HCT116 (cell line): ENCODE measurements around the gene HES2. TPM values are rescaled to one million over a fixed set of nuclear protein-coding genes. Genes with fewer than 3 reads are reported as not detected.
A peak's percentile ranks its signal among the peaks of the same experiment; 100 is the strongest.
"Not testable (repeated sequence)": the region's sequence is repeated elsewhere in the genome, so short reads cannot be mapped to it uniquely, and the experiment has no call there.

Experiments used
- ATAC-seq: fragments of 200-7000 bp; cut with Tn5 transposase; 2 replicates; pipeline ENCODE4 v1.9.1; 2020; ENCODE audit warnings: mild to moderate bottlenecking, moderate library complexity
- BruUV-seq: library from RNA; stranded (reverse); fragments of 400-500 nt; replicated peaks from 2 replicates; lab custom pipeline; 2021; lab: Mats Ljungman, UMichigan
- CTCF ChIA-PET: fragments of 300-600 bp; sonication (Branson Sonifier 250); formaldehyde crosslinking; loops from one replicate; lab custom pipeline; 2021; ENCODE audit warnings: antibody characterized with exemption; lab: Charles Lee
- POLR2A ChIA-PET: fragments of 300-600, 350-600 bp; sonication (Branson Sonifier 250); formaldehyde crosslinking; loops from one replicate; lab custom pipeline; 2021; ENCODE audit warnings: antibody characterized with exemption; lab: Charles Lee
- RAD21 ChIA-PET, 2 experiments: fragments of 300-600 bp; sonication (Branson Sonifier 250); formaldehyde crosslinking; loops; one replicate each; lab custom pipeline; 2023; ENCODE audit warnings: low total read pairs in 2 of 2; ENCODE audit not compliant: uncharacterized antibody in 2 of 2, unreplicated experiment in 2 of 2, low non-redundant PET in 1 of 2; lab: Charles Lee
- DNase-seq: peaks from one replicate; pipeline ENCODE4 v3.0.0-alpha.2; 2010; ENCODE audit warnings: low read depth, low spot score
- H2AFZ ChIP-seq: fragments of 200-600 bp; shearing (Covaris generic), sonication (generic); 2 replicates; pipeline ENCODE4 v1.6.1; 2017; ENCODE audit warnings: low read depth, mixed run types, mixed read lengths, antibody characterized with exemption, low read length; ENCODE audit not compliant: poor library complexity, severe bottlenecking
- H3K27ac ChIP-seq: 2 replicates; pipeline ENCODE4 v1.5.1; 2012; ENCODE audit warnings: low read depth, low read length
- H3K27me3 ChIP-seq: fragments of 200-600 bp; sonication (generic); 2 replicates; pipeline ENCODE4 v1.6.1; 2016; ENCODE audit warnings: mixed run types, low read length, mixed read lengths; ENCODE audit not compliant: insufficient read depth
- H3K36me3 ChIP-seq, 2 experiments: fragments of 200-500 bp in 1 of 2; fragments of 200-600 bp in 1 of 2; sonication (Bioruptor generic) in 1 of 2; sonication (generic) in 1 of 2; 2 replicates each; pipeline versions ENCODE4 v1.5.1 to v1.6.1; 2014 to 2016; ENCODE audit warnings: low read length in 2 of 2, inconsistent platforms in 1 of 2, mixed read lengths in 1 of 2, mixed run types in 1 of 2; ENCODE audit not compliant: insufficient read depth in 2 of 2, control insufficient read depth in 1 of 2
- H3K4me1 ChIP-seq, 2 experiments: fragments of 200-600 bp in 1 of 2; sonication (generic) in 1 of 2; 2 replicates each; pipeline versions ENCODE4 v1.5.1 to v1.6.1; 2012 to 2017; ENCODE audit warnings: low read length in 2 of 2, inconsistent platforms in 1 of 2, mild to moderate bottlenecking in 1 of 2, mixed read lengths in 1 of 2, mixed run types in 1 of 2, moderate library complexity in 1 of 2; ENCODE audit not compliant: insufficient read depth in 2 of 2, control insufficient read depth in 1 of 2
- H3K4me2 ChIP-seq: fragments of 200-600 bp; sonication (generic); 2 replicates; pipeline ENCODE4 v1.6.1; 2017; ENCODE audit warnings: mixed run types, low read length, mixed read lengths
- H3K4me3 ChIP-seq, 2 experiments: fragments of 200-600 bp in 1 of 2; sonication (generic) in 1 of 2; replicated peaks in 1 of 2; 2 replicates each; pipeline ENCODE4 v1.5.1; 2011 to 2016; ENCODE audit warnings: low read length in 2 of 2, control low read depth in 1 of 2, low read depth in 1 of 2, mild to moderate bottlenecking in 1 of 2, mixed read lengths in 1 of 2, mixed run types in 1 of 2
- H3K79me2 ChIP-seq: fragments of 200-600 bp; sonication (generic); 2 replicates; pipeline ENCODE4 v1.6.1; 2017; ENCODE audit warnings: mild to moderate bottlenecking, mixed run types, low read length, moderate library complexity, mixed read lengths; ENCODE audit not compliant: insufficient read depth
- H3K9ac ChIP-seq: fragments of 200-600 bp; sonication (generic); 2 replicates; pipeline ENCODE4 v1.6.1; 2016; ENCODE audit warnings: low read length, mixed read lengths
- H3K9me2 ChIP-seq: fragments of 200-600 bp; sonication (generic), shearing (Covaris generic); 2 replicates; pipeline ENCODE4 v1.6.1; 2017; ENCODE audit warnings: mixed run types, mild to moderate bottlenecking, moderate library complexity; ENCODE audit not compliant: insufficient read depth
- H3K9me3 ChIP-seq, 2 experiments: fragments of 200-500 bp in 1 of 2; fragments of 200-600 bp in 1 of 2; sonication (Bioruptor generic) in 1 of 2; sonication (generic) in 1 of 2; 2 replicates each; pipeline ENCODE4 v1.6.1; 2014 to 2017; ENCODE audit warnings: low read length in 2 of 2, mixed read lengths in 2 of 2, inconsistent platforms in 1 of 2, low read depth in 1 of 2, mild to moderate bottlenecking in 1 of 2, mixed run types in 1 of 2, moderate library complexity in 1 of 2; ENCODE audit not compliant: control insufficient read depth in 1 of 2, insufficient read depth in 1 of 2
- H4K20me1 ChIP-seq: fragments of 200-600 bp; sonication (generic), shearing (Covaris generic); 2 replicates; pipeline ENCODE4 v1.6.1; 2017; ENCODE audit warnings: mixed run types, mild to moderate bottlenecking, moderate library complexity; ENCODE audit not compliant: insufficient read depth
- CTCF ChIP-seq, 3 experiments: fragments of 200-600 bp in 1 of 3; sonication (generic) in 1 of 3; IDR thresholded peaks in 2 of 3; conservative IDR thresholded peaks in 1 of 3; 2 replicates each; pipeline ENCODE4 v1.5.1; 2012 to 2017; ENCODE audit warnings: low read depth in 2 of 3, low read length in 2 of 3, antibody characterized with exemption in 1 of 3, borderline replicate concordance in 1 of 3, control low read depth in 1 of 3, mild to moderate bottlenecking in 1 of 3, mixed read lengths in 1 of 3, mixed run types in 1 of 3, moderate library complexity in 1 of 3; ENCODE audit not compliant: insufficient read depth in 1 of 3
- POLR2AphosphoS5 ChIP-seq: IDR thresholded peaks from 2 replicates; pipeline ENCODE4 v1.6.1; 2011; ENCODE audit warnings: mild to moderate bottlenecking, low read depth, low read length, moderate library complexity
- RAD21 ChIP-seq: IDR thresholded peaks from 2 replicates; pipeline ENCODE4 v1.6.1; 2012; ENCODE audit warnings: low read depth, mild to moderate bottlenecking
- SRF ChIP-seq: IDR thresholded peaks from 2 replicates; pipeline ENCODE4 v1.6.1; 2012; ENCODE audit warnings: low read depth
- intact Hi-C: fragments of 100-400 bp; cut with micrococcal nuclease; formaldehyde crosslinking; loops from 2 replicates; pipeline ENCODE4 v1.10.0; 2022
- microRNA-seq: library from miRNA; unstranded; fragments of <30 nt; microRNA quantifications from one replicate; pipeline ENCODE4, GENCODE V29; 2016; ENCODE audit warnings: borderline number of aligned reads
- total RNA-seq: library from RNA; stranded (reverse); gene quantifications from one replicate; pipeline ENCODE4 v1.2.1, GENCODE V29; 2021; ENCODE audit not compliant: unreplicated experiment

HES2 gene
- total RNA-seq, 1 experiment from 2014 or later: 8.4 TPM

- Histone ChIP-seq H3K36me3 (peaks cover 0 to 9% of the 10 kb centered on the region in 2 experiments; a peak in 1 of 4 replicates), H4K20me1 (peaks cover 3% of the 10 kb centered on the region; the same call in 1 of the 2 replicates), H3K79me2 (peaks cover 52% of the 10 kb centered on the region), H3K9me2 (no peaks in the 10 kb centered on the region), H3K27ac (no peak overlapping the region), H3K4me3 (no peak overlapping the region), H3K9ac (no peak overlapping the region), H3K9me3 (no peaks in the 10 kb centered on the region), H3K4me2 (no peak overlapping the region), H3K4me1 (peaks cover 11 to 44% of the 10 kb centered on the region in 2 experiments; a peak in 3 of 4 replicates), H2AFZ (no peak overlapping the region), H3K27me3 (no peaks in the 10 kb centered on the region)
- ChIA-PET RAD21 (no interaction called here), POLR2A (no interaction called here), CTCF (interaction anchor here (0.7 kb wide), 1 partner anchor 83 kb away, joined by 4 read pairs; no protein-coding TSS in a partner anchor)
- DNase-seq: no peak
- TF ChIP-seq POLR2AphosphoS5 (no peak), SRF (no peak)
- no TSS peak for BruUV-seq
- intact Hi-C loops: loop anchor here (10.0 kb wide), 1 partner anchor 850 kb away; no protein-coding TSS in a partner anchor
- no peak for ATAC-seq
These were observed 54.7 kb downstream of the HES2 start for GRCh38 chr1:6365047-6365446.

DNA sequence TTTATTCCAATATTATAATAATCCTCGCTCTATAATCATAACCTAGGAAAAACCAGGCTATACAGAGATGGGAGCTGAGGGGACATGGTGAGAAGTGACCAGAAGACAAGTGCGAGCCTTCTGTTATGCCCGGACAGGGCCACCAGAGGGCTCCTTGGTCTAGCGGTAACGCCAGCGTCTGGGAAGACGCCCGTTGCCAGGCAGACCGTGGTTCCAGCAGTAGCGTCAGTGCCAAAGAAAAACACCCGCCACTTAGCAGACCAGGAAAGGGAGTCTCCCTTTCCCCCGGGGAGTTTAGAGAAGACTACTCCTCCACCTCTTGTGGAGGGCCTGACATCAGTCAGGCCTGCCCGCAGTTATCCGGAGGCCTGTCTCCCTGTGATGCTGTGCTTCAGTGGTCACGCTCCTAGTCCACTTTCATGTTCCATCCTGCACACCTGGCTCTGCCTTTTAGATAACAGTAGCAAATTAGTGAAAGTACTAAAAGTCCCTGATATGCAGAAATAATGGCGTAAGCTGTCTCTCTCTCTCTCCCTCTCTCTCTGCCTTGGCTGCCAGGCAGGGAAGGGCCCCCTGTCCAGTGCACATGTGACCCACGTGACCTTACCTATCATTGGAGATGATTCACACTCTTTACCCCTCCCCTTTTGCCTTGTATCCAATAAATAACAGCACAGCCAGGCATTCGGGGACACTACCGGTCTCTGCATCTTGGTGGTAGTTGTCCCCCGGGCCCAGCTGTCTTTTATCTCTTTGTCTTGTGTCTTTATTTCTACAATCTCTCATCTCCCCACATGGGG is 56.4 kb downstream of the HES2 start:
- ChIA-PET CTCF (interaction anchor here (0.6 to 1.9 kb wide), 14 partner anchors 10 to 191 kb away, joined by 3 to 8 read pairs (median 5); partner anchors contain the start of gene ACOT7), RAD21 (interaction anchor here in 1 of 2 experiments (1.3 kb wide), 1 partner anchor 33 kb away, joined by 4 read pairs; no protein-coding TSS in a partner anchor), POLR2A (interaction anchor here (0.7 to 1.2 kb wide), 3 partner anchors 9 to 30 kb away, joined by 3 read pairs; partner anchors contain the start of gene ACOT7)
- H3K9ac ChIP-seq, H3K36me3 ChIP-seq, H2AFZ ChIP-seq, H4K20me1 ChIP-seq, H3K9me3 ChIP-seq, DNase-seq, H3K27me3 ChIP-seq, H3K9me2 ChIP-seq, BruUV-seq, H3K4me2 ChIP-seq, H3K27ac ChIP-seq, H3K4me3 ChIP-seq: not testable (repeated sequence)
- peak; percentile 51 for ATAC-seq
- peaks cover 22 to 46% of the 10 kb centered on the region in 2 experiments for H3K4me1 ChIP-seq
- TF ChIP-seq CTCF (IDR thresholded peaks at IDR 0.05 in 2 of 3, conservative IDR thresholded peaks at IDR 0.05 in 1 of 3; ENCODE audit: borderline replicate concordance in 1 of 3, insufficient read depth in 1 of 3, low read depth in 2 of 3, low read length in 2 of 3) (peak; percentile 47 to 63 (median 52); a peak in 5 of 6 replicates), RAD21 (peak; percentile 72)
- peaks cover 57% of the 10 kb centered on the region for H3K79me2 ChIP-seq
- intact Hi-C loops: loop anchor here (1.0 to 10.0 kb wide), 2 partner anchors 41 to 852 kb away; no protein-coding TSS in a partner anchor

Small RNA genes lying within 50 kb of the gene (microRNA-seq; reads per million reads assigned to microRNA genes)
- not detected for gene MIR4252

Other genes starting within 250 kb of the HES2 start
- gene CHD5, start 239.6 kb downstream of the HES2 start, total RNA-seq: 6.1 TPM
- gene RPL22, start 220.3 kb downstream of the HES2 start, total RNA-seq: 456 TPM
- gene RNF207, start 213.8 kb downstream of the HES2 start, total RNA-seq: 61.2 TPM
- 70.9 TPM for gene ICMT, start 184.0 kb downstream of the HES2 start, total RNA-seq
- not detected for gene HES3, start 175.7 kb downstream of the HES2 start, total RNA-seq
- 6.1 TPM for gene GPR153, start 158.8 kb downstream of the HES2 start, total RNA-seq
- gene ACOT7, start 26.2 kb downstream of the HES2 start, total RNA-seq: 162 TPM
- 114 TPM for gene ESPN, start 4.9 kb upstream of the HES2 start, total RNA-seq
- 27.5 TPM for gene TNFRSF25, start 46.3 kb upstream of the HES2 start, total RNA-seq
- gene PLEKHG5, start 71.7 kb upstream of the HES2 start, total RNA-seq: 33.0 TPM
- 46.4 TPM for gene NOL9, start 134.6 kb upstream of the HES2 start, total RNA-seq
- gene TAS1R1, start 135.4 kb upstream of the HES2 start, total RNA-seq: not detected
- gene ZBTB48, start 160.1 kb upstream of the HES2 start, total RNA-seq: 41.9 TPM
- 27.5 TPM for gene KLHL21, start 182.9 kb upstream of the HES2 start, total RNA-seq
- gene PHF13, start 193.8 kb upstream of the HES2 start, total RNA-seq: 25.8 TPM
- gene THAP3, start 204.9 kb upstream of the HES2 start, total RNA-seq: 23.1 TPM